Measurements from ENCODE around the gene PLAAT3.
"Not testable (repeated sequence)": the region's sequence is repeated elsewhere in the genome, so short reads cannot be mapped to it uniquely, and the experiment has no call there.

Gene PLAAT3

GRCh38 chr11:63614136-63614671, at the start of gene PLAAT3:
PLAAT3 (minus strand) TSS chr11:63614433; CDS start chr11:63614014, 419 bp downstream.
- peak in 52 of 58 donors; percentile 32 to 86 (median 66) for DNase-seq

- DNase-seq, result no peak
Measured at GRCh38 chr11:63663809-63664208, 49.6 kb upstream of the PLAAT3 start.

GRCh38 chr11:63660972-63661371, 46.7 kb upstream of the PLAAT3 start:
- no peak for DNase-seq

DNA sequence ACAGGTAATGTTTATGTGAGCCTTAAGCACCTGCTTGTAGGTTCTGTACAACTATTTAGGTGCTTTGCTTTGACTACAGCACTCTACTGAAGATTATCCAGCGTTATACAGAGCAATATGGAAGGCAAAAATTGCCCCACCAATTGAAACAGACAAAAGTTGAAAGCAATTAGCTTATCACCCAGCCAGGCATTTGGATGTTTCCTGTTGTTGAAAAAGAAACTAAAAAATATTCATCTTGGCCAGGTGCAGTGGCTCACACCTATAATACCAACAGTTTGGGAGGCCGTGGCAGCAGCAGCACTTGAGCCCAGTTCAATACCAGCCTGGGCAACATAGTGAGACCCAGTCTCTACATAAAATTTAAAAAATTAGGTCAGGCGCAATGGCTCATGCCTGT, 38.4 kb upstream of the PLAAT3 start:
- DNase-seq, result no peak

DNA sequence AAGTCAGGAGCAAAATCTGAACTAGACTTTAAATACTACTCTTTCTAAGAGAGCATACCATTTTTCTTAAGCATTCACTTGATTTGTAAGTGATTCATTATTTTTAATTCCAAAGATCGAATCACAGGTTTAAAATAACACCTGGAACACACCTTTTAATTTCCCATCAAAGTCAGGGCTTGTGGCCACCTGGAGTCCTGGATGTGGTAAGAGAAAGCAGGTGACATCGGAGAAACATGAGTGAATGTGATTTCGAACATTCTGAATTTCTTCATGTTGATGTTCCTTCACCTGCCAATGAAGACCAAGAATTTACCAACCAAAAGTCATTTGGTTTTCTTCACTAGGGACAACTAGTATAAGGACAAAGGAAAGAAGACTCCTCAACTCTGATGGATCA, 29.0 kb upstream of the PLAAT3 start:
- DNase-seq, result no peak

DNA sequence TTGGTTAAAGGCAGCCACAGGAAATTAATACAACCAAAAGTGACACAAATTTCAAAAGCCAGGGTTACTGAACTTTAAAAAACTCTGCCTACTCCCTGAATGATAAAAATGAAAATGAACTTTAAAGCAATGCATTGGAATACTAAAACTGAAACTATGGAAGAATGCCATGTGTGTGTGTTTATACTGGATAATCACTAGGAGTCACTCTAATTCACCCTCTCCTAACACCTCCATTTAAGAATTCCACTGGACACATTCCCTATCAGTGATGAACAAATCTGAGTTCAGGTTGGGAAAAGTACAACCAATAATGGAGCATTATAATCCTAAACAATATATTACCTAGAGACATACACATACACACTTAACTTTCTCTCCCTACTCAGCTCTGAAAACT, 27.5 kb upstream of the PLAAT3 start:
- DNase-seq, result no peak

- DNase-seq, result no peak
Measured at GRCh38 chr11:63639199-63639832, 25.1 kb upstream of the PLAAT3 start.

GRCh38 chr11:63638436-63638835, 24.2 kb upstream of the PLAAT3 start:
- DNase-seq, result not testable (repeated sequence)

- peak in 53 of 58 donors; percentile 2 to 73 (median 42) for DNase-seq
Measured at GRCh38 chr11:63635762-63636465, 21.7 kb upstream of the PLAAT3 start.

DNA sequence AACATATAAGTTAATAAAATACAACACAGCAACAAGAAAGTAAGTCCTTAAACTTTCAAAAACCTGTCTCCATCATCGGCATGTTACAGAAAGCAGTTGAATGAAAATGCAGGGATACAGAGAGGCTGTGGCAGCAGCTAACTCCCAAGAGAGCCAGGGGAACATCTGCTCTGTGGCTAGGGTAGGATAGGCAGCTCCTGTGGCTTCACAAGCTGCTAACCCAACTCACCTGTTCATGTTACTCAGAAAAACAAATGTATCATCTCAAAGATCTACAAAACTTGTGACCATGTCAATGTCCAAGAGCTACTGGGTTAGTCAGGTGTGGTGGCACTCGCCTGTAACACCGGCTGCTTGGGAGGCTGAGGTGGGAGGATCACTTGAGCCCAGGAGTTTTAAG, 15.2 kb upstream of the PLAAT3 start:
- DNase-seq, result no peak

DNA sequence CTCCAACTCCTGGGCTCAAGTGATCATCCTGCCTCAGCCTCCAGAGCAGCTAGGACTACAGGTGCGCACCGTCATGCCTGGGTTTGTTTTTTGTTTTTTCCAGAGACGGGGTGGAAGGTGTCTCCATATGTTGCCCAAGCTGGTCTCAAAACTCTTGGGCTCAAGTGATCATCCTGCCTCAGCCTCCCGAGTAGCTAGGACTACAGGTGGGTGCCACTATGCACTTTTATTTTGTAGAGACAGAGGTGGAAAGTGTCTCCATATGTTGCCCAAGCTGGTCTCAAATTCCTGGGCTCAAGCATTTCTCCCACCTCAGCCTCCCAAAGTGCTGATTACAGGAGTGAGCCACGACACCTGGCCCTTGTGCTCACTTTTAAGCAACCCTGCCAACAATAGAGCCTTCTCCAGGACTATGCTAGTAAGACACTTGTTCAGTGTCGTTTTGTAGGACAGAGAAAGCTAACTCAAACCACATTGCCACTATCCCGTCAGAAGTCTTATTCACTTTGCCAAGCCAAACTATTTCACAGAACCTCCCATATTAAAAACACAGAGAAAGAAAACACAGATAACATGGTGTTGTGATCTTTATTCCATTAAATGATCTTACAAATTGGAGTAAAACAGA, 9.4 kb upstream of the PLAAT3 start:
- no peak for DNase-seq

GRCh38 chr11:63622323-63622722, 8.1 kb upstream of the PLAAT3 start:
- DNase-seq, result no peak

DNA sequence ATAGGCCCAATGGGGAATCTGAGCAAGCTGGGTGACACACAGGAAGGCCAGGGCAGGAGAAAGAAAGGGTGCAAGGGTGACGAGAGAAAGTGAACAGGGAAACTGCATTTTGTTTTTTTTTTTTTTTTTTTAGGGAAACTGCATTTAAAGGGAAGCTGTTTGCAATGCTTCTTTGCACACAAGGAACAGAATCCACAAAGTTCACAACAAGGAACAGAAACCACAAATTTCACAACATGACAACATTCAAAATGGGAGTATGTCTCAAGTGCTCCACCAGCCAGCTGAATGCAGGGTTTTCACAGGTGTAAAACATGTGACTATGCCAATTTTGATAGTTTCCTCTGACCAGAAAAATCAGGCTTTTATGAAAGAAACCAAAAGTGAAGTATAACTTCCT, 6.8 kb upstream of the PLAAT3 start:
- DNase-seq, result no peak

GRCh38 chr11:63619967-63620366, 5.7 kb upstream of the PLAAT3 start:
- no peak for DNase-seq

GRCh38 chr11:63617686-63618085, 3.5 kb upstream of the PLAAT3 start:
- not testable (repeated sequence) for DNase-seq

DNA sequence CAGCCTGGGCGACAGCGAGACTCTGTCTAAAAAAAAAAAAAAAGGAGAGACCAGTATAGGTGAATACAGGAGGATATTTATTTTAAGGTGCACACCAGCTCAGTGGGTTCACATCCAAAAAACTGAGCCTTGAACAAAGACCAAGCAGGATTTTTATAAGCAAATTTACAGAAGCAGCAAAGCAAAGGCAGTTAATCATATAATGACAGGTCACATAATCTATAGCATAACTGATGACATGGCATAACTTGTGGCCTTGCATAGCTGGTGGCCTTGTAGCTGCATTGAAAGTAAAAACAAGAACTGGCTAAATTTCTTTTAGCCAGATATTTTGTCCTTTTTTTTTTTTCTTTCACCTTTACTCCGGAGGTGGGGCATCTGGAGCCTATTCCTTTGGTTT, 2.7 kb upstream of the PLAAT3 start:
- DNase-seq, result no peak

GRCh38 chr11:63613517-63614135, 607 bp downstream of the PLAAT3 start:
- peak in 51 of 58 donors; percentile 29 to 88 (median 69) for DNase-seq

GRCh38 chr11:63612181-63612580, 2.1 kb downstream of the PLAAT3 start:
- DNase-seq, result no peak

DNA sequence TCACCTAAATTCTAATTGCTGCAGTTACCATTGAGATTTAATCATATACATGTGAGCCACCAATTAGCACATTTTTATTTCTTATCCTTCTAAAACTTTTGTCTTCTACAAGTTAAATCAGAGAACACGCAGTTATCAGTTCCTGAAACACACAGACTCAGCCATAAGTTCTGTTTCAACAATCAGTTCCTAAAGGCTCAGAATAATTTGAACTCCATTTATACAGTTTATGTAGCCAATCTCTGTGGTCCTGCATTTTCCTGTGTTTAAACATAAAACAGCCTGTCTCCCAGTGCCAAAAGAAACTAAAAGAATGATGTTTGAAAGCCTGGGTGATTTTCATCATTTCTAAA, 2.9 kb downstream of the PLAAT3 start:
- DNase-seq, result no peak

- peak in 18 of 58 donors; percentile 9 to 70 (median 30) for DNase-seq
Measured at GRCh38 chr11:63610604-63611394, 3.4 kb downstream of the PLAAT3 start.

DNA sequence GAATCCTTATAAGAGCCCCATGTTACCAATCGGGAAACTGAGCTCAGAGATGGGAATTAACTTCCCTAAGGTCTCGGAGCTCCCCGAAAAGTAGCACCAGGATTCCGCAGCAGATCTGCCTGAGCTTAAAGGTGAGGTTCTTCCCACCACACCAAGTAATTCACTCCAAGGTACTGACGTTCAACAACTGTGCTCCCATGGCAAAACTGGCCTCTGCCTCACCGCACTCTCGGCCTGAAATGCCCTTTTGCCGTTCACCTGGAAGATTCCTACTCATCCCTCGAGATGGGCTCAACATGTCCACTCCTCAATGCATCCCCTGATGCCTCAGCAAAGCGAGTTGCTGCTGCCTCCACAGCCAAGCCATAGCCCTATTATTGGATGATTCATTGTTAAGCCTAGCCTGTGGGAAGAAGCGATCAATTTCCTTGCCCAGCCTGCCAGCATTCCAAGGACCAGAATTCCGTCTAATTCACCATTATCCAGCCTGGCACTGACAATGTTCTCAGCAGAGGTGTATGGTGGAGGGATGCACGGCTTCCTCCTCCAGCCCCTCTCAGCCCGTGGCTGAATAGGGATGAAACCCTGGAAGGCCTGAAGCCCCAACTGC, 4.2 kb downstream of the PLAAT3 start:
- DNase-seq, result peak in 1 of 58 donors; percentile 40
